IPS-NIHi7 (cell line): ENCODE data around the gene MORN4.
A peak's percentile ranks its signal among the peaks of the same experiment; 100 is the strongest.
"Not testable (repeated sequence)": the region's sequence is repeated elsewhere in the genome, so short reads cannot be mapped to it uniquely, and the experiment has no call there.

ENCODE experiments used
- DNase-seq: peaks from one replicate; pipeline ENCODE4 v3.0.0; 2012; ENCODE audit warnings: mixed read lengths; ENCODE audit errors: extremely low spot score

MORN4 gene

GRCh38 chr10:97640868-97641811, 7.8 kb upstream of the MORN4 start:
- peak; percentile 63 for DNase-seq

- DNase-seq, result peak; percentile 99
Observed at GRCh38 chr10:97640174-97640867, 7.0 kb upstream of the MORN4 start, which contains the start of gene PI4K2A. PI4K2A (plus strand) TSS chr10:97640671; CDS start chr10:97640743, 72 bp downstream.

- DNase-seq, result not testable (repeated sequence)
Observed at GRCh38 chr10:97639090-97639489, 5.8 kb upstream of the MORN4 start.

GRCh38 chr10:97635577-97635976, 2.3 kb upstream of the MORN4 start:
- no peak for DNase-seq

GRCh38 chr10:97633921-97634320, 621 bp upstream of the MORN4 start:
- no peak for DNase-seq

- DNase-seq, result no peak
Observed at GRCh38 chr10:97631098-97631497, 2.2 kb downstream of the MORN4 start.

GRCh38 chr10:97629289-97629688, 4.0 kb downstream of the MORN4 start:
- DNase-seq, result no peak

GRCh38 chr10:97628228-97628627, 5.1 kb downstream of the MORN4 start:
- DNase-seq, result no peak

- no peak for DNase-seq
Observed at GRCh38 chr10:97627731-97628130, 5.6 kb downstream of the MORN4 start.

GRCh38 chr10:97623277-97623676, 10.0 kb downstream of the MORN4 start:
- DNase-seq, result no peak

GRCh38 chr10:97618733-97619132, 14.6 kb downstream of the MORN4 start:
- DNase-seq, result no peak

GRCh38 chr10:97618285-97618684, 15.0 kb downstream of the MORN4 start:
- DNase-seq, result no peak

- peak; percentile 75 for DNase-seq
Observed at GRCh38 chr10:97612386-97612785, 20.9 kb downstream of the MORN4 start.

GRCh38 chr10:97611473-97611872, 21.8 kb downstream of the MORN4 start:
- peak; percentile 57 for DNase-seq

- no peak for DNase-seq
Observed at GRCh38 chr10:97608991-97609561, 24.2 kb downstream of the MORN4 start.

- no peak for DNase-seq
Observed at GRCh38 chr10:97607095-97607636, 26.1 kb downstream of the MORN4 start.

- DNase-seq, result no peak
Observed at GRCh38 chr10:97601268-97602215, 31.8 kb downstream of the MORN4 start.

- DNase-seq, result no peak
Observed at GRCh38 chr10:97600616-97601015, 32.7 kb downstream of the MORN4 start.

GRCh38 chr10:97599272-97599619, 34.1 kb downstream of the MORN4 start:
- DNase-seq, result no peak

GRCh38 chr10:97598407-97599271, 34.7 kb downstream of the MORN4 start:
- DNase-seq, result no peak
